Activated T-helper 9 cell treated with anti-CD3 and anti-CD28 coated beads, Interleukin-2, amount 50 U/mL, for 16 hours (primary cell): ENCODE measurements around the gene PEX5L.
"Not testable (repeated sequence)": the region's sequence is repeated elsewhere in the genome, so short reads cannot be mapped to it uniquely, and the experiment has no call there.

Experiments
- DNase-seq: peaks from one replicate; pipeline ENCODE4 v3.0.0-alpha.2; 2020; ENCODE audit warnings: low read depth

PEX5L gene

DNA sequence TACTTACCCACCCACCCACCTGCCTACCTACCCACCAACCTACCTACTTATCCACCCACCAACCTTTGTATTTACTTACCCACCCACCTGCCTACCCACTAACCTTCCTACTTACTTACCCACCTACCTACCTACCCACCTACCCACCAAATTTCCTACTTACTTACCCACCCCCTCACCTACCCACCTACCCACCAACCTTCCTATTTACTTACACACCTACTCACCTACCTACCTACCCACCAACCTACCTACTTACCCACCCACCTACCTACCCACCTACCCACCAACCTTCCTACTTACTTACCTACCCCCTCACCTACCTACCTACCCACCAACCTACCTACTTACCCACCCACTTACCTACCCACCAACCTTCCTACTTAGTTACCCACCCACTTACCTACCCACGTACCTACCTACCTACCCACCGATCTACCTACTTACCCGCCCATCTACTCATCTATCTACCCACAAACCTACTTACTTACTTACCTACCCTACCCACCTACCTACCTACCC, 204.3 kb downstream of the PEX5L start:
- no peak for DNase-seq

DNA sequence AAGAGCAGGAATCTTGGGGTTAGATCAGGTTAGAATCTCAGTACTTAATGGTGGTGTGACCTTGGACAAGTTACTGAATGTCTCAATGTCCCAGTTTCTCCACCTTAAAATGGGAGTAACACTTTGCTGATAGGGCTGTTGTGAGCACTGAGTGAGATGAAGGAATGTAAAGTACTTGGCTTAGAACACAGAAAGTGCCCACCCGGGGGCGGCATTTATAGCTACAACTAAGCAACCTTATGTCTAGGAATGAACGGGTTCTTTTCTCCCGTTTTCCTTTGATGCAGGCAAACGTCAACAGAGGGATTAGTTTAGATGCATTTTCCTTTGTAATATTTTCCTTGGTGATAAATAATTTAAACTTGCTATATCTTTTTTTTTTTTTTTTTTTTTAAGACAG, 207.3 kb downstream of the PEX5L start:
- no peak for DNase-seq

DNA sequence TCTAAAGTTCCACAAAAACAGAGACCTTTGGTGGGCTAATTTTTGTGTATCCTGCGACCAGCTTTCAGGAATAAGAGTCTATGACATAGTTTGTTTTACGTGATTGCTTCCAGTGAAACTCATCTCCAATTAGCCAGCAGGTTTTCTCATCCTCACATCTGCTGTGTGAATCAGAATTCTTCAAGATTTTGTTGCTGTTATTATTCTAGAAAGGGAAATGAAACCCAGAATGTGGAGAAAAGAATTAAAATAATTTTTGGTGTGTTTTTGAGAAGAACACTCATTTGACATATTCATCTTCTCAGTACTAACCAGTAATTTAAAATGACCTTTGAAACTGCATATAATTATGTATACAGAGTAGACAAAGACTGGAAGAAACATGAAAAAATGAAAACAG, 208.0 kb downstream of the PEX5L start:
- DNase-seq, result no peak

DNA sequence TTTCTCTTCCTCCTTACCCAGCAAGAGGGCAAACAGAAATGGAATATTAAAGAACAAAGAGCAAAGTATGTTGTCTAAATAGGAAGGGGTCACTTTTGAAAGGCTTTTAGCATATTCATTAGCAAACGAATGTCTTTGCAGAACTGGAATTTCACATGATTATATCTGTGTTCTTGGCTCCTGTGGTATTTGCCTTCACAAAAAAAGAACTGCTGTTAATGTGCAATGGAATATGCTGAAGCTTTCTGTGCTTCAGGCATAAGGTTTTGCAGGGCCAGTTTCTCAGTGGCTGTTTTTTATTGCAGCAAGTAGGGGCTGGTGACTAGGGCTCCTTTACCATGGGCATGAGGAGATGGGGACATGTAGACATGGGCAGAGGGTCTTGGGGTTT, 210.5 kb downstream of the PEX5L start:
- DNase-seq, result no peak

DNA sequence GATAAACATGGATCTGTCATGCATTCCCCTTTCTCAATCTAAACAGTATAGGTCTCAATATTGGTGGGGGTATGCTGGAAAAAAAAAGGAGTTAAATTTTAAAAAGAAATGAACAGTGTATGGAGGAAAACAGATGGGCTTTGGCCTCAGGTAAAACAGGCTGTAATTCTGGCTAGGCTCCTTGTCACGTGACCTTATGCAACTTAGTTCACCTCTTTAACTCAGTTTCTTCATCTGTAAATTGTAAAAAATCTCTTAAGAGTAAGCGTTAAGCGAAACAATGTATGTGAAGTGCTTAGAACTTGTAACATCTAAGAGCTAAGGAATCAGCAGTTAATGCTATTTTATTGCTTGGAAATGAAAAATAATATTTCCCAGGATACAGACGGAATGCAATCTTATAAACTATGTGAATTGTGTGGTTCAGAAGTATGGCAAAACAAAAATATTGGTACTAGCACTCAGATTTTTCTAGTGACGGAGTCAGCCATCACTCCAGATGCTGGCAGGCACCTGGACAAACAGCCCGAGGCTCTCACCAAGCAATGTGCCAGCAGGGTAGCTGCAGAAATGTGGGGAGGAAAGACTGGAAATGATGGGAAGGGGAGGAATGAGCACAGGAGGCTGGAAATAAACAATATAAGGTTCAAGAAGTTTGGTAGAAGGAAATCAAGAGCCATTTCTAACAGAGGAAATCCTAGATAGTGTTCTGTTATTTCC, 211.1 kb downstream of the PEX5L start:
- no peak for DNase-seq

DNA sequence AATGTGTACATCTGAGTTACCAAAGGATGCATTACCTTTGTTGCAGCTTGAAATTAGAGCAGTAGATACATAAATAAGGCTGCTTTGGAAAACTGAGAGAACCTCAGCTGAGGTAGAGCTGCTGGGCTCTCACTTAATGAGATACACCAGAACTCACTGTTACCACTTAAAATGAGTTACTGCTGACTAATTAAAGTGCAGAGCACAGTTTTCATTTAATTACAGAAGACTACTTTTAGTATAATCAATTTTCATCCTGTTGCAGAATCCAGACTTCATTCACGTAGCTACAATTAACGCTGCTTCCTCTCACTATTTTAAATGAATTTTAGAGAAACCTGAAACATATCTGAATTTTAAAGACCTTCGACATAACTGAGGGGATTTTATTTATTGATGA, 214.4 kb downstream of the PEX5L start:
- no peak for DNase-seq

DNA sequence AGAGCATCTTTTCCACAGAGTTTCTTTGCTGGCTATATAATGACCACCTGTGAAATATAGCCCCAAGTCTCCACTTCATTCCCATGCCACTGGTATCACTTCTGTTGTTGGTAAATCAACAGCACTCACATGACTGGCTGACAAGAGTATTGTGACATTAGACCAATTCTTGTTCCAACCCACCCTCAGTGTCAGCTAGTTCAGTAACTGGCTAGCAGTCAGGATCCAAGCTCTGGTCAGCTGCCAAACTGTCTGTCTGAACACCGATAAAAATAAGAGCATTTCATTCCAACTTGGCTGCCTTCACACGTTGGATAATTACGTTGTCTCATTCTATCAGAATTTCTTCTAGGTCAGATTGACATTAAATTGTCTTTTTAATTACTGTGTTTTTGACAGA, 217.4 kb downstream of the PEX5L start:
- no peak for DNase-seq

DNA sequence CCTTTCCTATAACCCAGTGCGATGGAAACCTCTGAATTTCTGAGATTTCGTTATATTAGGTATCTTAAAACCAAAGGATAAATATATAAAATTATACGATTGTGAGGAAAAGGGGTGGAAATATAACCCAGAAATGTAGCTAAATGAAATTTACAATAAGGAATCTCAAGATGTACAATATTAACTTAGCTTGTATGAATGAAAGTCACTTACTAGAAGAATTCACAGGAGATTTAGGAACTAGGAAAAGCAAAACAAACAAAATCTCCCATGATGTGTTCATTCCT, 224.7 kb downstream of the PEX5L start:
- DNase-seq, result no peak

DNA sequence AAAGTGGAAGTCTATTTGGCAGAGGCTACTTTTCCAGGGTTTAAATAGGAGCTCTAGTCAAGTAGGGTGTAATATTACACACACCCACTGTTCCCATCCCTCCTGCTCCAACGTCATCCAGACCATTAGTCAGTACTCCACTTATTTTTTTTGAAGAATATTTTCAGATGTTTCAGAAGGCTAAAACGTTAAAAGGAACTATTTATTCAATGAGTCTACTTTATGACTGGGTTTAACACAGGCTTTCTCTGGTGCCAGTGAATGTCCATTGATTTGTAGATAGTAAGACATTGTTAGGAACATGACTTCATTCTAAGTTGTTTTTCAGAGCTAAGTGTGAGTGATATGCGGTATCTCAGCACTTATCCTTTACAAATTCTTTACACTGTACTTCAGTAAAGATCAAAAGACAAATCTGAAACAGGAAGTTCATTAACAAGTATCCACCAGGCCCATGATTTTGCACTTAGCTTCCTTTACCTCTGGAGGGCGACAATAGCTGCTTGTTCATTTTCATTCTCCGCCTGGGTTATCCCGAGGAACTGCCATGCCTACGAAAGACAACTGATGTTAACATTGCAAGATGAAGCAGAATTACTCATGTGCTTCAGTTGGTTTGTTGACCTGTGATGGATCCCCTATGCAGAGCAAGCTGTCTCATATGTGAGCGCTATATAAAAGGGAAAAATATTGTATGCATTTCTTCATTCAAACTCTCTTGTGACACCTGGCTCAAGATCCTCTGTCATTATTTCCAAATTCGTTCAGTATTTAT, 225.2 kb downstream of the PEX5L start:
- no peak for DNase-seq

DNA sequence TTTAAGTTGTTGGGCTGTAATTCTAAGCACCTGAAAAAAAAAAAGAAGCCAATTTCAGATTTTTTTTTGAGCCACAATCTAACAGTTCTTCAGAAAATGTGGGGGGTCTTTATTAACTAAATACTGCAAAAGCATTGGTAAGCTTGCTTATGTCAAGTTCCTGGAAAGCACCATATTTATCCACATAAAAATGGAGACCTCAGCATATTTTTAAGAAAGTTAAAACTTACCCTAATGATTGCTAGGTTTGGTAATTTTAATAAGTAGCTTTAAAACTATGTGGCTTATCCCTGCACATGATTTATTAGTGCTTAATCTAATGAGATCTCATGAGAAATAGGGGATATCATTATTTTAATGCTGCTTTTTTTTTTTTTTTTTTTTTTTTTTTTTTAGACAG, 227.1 kb downstream of the PEX5L start:
- DNase-seq, result no peak

DNA sequence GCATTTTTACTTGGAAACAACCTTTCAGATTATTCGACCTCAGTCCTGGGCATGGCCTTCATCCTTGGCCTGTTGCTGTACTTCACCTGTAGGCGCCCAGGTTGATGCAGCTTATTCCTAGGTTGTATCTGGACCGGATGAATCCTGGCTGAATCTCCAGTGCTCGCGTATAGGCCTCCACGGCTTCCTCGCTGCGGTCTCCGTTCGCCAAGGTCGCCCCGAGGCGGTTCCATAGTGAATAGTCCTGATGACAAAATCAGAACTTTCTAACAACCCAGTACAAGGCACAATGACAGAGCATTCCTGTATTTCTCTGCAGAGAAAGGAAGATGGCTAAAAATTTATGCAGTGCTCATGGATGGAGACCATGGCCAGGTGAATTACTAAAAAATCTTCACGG, 229.1 kb downstream of the PEX5L start:
- DNase-seq, result no peak

DNA sequence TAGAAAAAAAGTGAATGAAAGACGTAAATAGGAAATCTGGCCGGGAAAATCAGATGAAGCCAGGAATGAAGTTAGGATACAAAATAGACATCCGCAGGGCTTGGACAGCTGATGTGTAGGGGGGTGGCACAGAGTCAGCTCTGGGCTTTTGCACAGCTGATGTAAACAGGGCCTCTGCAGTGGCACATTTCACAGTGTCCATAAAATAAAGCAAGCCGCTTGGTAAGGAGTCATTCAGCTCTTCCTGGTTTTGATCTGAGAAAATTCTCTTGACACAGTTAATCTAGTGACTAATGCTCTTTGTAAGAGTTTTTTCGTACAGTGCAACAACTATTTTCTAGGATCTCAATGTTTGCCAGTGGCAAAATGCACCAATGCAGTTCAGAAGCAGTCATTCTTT, 230.6 kb downstream of the PEX5L start:
- DNase-seq, result no peak

DNA sequence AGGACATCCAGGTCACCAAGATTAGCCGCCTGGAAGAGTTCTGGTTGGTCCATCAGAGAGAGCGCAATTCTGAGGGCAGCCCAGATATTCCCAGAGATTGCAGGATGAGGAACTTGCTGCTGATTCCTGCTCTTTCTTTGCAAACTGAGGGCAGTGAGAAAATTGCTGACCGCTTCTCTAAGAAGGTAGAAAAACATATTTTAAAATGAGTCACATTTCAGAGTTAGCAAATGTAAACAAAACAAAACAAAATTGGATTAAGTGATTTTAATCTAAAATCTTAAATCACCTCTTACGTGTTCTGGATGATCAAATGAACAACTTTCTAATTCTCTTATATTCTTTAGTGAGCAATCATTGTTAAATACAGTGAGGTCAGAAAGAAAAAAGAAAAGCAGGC, 234.9 kb downstream of the PEX5L start:
- DNase-seq, result no peak

DNA sequence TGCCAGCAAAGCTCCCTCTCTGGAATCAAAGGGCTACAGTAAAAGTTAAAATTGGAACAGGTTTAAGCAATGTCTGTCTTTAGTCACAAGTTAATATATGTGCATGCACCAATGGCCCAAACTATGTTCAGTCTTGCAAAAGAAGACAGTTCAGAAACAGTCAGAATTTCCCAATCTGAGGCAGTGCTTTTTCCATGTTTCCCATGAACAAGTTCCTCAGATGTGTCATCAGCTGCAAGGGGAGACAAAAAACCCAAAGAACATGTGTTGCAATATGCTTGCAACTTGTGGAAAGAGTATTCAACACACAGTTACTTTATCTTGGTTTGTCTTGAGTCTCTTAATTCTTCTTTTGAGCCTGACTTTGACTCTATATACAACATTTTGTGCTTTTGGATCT, 235.5 kb downstream of the PEX5L start:
- no peak for DNase-seq

DNA sequence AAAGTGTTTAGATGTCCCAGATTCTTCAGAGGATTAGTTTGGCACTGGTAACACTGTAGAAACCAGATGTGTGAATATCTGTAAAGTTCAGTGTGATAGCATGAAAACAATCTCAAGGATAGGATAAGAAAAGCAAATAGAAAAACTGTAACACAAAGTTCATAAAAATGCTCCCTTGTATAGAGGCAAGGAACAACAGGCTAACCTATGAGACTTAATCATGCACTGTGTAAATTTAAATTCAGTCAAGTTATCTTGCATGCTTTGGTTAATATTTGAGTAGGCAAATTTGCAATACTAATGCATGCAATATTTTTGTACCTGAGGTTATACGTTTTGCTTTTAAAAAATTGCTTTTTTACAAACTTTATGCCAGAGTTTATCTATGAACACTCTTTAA, 239.5 kb downstream of the PEX5L start:
- no peak for DNase-seq

DNA sequence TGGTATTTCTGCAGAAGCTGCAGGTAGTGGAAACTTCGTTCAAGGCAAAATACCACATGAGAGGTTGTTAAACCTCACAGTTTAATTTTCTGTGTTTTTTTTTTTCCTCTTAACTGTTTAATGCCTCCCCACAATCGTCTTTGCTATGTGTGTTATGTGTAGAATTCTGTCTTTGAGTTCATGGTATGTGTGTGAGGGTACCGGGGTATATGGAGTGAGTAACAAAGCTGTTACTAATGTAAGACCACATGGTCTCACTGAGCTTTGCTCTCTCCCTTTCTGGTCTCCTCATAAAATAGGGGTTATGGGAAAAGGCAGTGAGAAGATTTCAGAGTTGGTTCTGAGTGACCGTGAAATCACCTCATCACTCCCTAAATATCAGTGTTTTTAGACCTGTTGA, 240.3 kb downstream of the PEX5L start:
- DNase-seq, result no peak

DNA sequence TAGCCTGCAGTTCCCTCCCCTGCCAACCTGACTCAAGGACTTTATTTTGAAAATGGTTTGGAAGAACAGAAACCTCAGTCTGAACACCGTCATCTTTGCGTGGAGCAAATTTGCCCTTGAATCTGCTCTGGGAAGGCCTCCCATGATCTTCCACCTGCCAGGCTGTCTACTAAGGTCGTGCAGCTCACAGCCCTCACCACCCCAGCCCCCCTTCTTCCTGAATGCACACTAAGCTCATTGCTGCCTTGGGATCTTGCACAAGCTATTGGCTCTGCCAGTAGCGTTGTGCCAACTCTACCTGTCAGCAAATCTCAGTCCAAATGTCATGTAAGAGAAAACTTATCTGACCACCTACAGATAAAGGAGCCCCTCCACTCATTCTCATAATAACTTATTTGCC, 242.4 kb downstream of the PEX5L start:
- DNase-seq, result no peak

DNA sequence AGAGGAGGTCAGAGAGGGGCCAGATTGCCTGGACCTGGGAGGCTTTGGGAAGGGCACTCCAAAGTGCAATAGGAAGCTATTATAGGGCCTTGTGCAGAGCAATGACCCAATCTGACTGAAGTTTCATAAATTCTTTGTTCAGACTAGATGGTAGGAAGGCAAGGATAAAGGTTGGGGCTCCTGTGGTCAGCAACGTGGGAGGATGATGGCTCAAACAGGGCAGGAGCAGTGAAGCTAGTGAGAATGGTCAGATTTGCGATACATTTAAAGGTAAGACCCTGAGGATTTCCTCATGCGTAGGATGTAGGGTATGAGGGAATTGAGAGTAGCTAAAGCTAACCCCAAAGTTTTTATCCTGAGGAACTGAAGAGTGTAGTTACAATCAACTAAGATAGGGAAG, 244.9 kb downstream of the PEX5L start:
- no peak for DNase-seq

DNA sequence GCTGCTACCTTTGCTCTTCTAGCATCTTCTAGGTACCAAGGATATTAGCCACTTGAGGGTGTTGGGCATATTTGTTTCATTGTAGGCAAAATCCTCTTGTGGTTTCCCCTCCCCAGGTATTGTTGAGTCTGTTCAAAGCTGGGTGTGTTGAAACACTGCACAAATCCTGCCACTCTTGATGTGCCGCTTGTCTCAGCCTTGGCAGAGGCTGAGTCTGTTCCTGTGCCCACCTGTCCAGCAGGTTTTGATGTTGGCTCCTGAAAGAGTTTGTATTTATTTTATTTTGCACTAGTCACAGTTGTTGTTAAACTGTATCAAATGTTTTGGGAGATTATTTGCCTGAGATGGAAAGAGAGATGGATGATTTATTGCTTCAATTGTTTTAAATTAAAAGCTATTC, 247.7 kb downstream of the PEX5L start:
- DNase-seq, result no peak

DNA sequence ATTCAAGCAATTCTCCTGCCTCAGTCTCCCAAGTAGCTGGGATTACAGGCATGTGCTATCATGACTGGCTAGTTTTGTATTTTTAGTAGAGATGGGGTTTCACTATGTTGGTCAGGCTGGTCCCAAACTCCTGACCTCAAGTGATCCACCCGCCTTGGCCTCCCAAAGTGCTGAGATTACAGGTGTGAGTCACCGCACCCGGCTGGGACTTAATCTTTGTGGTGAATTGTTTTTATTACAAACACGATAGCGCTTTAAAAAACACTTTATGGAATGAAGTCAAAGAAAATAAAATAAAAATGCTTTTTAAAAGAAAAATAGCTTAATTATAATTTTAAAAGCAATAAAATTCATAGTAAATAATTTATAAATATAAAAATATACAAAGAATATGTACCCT, 253.9 kb downstream of the PEX5L start:
- DNase-seq, result not testable (repeated sequence)

DNA sequence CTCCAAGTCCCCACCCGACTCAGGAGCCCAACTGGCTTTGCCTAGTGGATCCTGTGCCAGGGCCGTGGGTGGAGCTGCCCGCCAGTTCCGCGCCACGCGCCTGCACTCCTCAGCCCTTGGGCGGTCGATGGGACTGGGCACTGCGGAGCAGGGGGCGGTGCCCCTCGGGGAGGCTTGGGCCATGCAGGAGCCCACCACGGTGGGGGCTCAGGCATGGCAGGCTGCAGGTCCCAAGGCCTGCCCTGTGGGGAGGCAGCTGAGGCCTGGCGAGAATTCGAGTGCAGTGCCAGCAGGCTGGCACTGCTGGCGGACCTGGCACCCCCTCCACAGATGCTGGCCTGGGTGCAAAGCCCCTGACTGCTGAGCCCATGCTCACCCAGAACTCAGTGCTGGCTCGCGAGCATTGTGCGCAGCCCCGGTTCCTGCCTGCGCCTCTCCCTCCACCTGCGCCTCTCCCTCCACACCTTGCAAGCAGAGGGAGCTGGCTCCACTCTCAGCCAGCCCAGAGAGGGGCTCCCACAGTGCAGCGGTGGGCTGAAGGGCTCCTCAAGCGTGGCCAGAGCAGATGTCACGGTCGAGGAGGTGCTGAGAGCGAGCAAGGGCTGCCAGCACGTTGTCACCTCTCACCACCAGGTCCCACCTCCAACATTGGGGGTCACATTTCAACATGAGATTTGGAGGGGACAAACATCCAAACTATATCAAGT, 261.2 kb downstream of the PEX5L start:
- DNase-seq, result no peak

DNA sequence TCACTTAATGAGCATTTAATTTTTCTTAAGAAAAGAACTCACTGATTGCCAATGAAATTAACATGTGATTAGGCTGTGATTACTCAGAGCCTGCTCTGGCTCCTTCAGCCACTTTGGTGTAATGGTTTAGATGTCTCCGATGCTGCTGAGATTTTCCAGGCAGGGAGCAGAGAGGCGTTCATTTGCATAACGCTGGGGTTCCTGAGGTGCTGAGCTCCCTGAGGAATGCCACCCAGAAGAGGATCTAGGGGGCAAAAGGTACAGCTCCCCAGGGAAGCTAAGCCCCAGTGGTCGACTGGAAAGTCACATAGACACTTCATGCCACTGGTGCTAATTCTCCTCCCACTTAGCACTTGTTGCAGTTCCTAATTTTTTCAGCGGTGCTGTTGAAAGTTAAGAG, 264.4 kb downstream of the PEX5L start:
- DNase-seq, result no peak

DNA sequence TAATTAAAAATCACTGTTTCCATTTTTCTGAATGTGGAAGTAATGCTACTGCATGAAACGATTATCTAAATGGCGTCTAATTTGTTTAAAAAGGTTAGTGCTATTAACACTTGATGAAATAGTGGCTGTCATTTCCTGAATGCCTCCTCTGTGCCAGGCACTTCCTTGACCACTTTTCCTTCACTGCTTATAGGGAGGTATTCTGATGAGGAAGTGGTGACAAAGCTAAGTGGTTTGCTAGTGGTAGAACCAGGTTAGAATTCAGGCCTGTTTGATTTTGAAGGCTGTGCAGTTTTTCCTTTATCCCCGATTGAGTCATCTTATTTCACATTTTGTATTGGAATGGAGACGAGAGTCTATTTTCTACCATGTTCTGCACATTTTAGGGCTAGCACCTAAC, 264.9 kb downstream of the PEX5L start:
- DNase-seq, result no peak
